ENCODE data around the gene IMMP1L.

DNA sequence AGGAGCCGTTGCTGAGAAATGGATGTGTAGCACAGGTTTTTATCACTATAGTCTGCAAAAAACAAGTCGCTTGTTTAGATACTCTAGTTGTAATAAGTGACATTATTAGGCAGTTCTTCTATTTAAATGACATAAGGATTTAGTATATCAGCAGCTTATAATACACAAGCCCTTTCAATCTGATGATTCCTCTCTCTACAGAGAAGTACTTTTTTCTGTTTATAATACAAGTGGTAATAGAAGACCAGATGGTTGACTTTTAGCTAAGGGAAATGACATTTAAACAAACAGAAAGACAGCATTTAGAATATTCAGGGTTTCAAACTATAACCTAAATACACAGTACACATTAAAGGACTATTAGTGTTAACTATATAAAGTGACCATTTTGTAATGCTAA is 60.4 kb downstream of the IMMP1L start:
- TF ChIP-seq POLR2A (IDR thresholded peaks at IDR 0.05): no peak
- TF ChIP-seq, protein P1, sequence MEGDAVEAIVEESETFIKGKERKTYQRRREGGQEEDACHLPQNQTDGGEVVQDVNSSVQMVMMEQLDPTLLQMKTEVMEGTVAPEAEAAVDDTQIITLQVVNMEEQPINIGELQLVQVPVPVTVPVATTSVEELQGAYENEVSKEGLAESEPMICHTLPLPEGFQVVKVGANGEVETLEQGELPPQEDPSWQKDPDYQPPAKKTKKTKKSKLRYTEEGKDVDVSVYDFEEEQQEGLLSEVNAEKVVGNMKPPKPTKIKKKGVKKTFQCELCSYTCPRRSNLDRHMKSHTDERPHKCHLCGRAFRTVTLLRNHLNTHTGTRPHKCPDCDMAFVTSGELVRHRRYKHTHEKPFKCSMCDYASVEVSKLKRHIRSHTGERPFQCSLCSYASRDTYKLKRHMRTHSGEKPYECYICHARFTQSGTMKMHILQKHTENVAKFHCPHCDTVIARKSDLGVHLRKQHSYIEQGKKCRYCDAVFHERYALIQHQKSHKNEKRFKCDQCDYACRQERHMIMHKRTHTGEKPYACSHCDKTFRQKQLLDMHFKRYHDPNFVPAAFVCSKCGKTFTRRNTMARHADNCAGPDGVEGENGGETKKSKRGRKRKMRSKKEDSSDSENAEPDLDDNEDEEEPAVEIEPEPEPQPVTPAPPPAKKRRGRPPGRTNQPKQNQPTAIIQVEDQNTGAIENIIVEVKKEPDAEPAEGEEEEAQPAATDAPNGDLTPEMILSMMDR (IDR thresholded peaks at IDR 0.05): no peak
